BE2C (cell line): ENCODE results near the gene CCDC32.

ENCODE experiments used
- DNase-seq: peaks from one replicate; pipeline ENCODE4 v3.0.0-alpha.2; 2020
- H3K27me3 ChIP-seq: fragments of 250-450 bp; sonication (Bioruptor Pico); 2 replicates; pipeline ENCODE4 v1.5.1; 2020; ENCODE audit warnings: mild to moderate bottlenecking
- H3K36me3 ChIP-seq: fragments of 250-450 bp; sonication (Bioruptor Pico); 2 replicates; pipeline ENCODE4 v1.5.1; 2020; ENCODE audit warnings: mild to moderate bottlenecking
- H3K4me1 ChIP-seq: fragments of 250-450 bp; sonication (Bioruptor Pico); 2 replicates; pipeline ENCODE4 v1.5.1; 2020
- H3K4me3 ChIP-seq: 2 replicates; pipeline ENCODE4 v1.5.1; 2011; ENCODE audit warnings: low read depth, low read length
- H3K9me3 ChIP-seq: fragments of 250-450 bp; sonication (Bioruptor Pico); 2 replicates; pipeline ENCODE4 v1.5.1; 2020
- TF ChIP-seq, protein P1 (sequence below): IDR thresholded peaks from 2 replicates; pipeline ENCODE4 v1.5.1; 2012; ENCODE audit warnings: mild to moderate bottlenecking, low read depth, low read length

The CCDC32 gene

GRCh38 chr15:40534371-40534770 lies 30.5 kb downstream of the CCDC32 start:
- Histone ChIP-seq H3K4me3 (no peak overlapping the region), H3K27me3 (no peaks in the 10 kb centered on the region), H3K36me3 (no peaks in the 10 kb centered on the region), H3K4me1 (peaks cover 10% of the 10 kb centered on the region), H3K9me3 (no peaks in the 10 kb centered on the region)
- TF ChIP-seq, protein P1, sequence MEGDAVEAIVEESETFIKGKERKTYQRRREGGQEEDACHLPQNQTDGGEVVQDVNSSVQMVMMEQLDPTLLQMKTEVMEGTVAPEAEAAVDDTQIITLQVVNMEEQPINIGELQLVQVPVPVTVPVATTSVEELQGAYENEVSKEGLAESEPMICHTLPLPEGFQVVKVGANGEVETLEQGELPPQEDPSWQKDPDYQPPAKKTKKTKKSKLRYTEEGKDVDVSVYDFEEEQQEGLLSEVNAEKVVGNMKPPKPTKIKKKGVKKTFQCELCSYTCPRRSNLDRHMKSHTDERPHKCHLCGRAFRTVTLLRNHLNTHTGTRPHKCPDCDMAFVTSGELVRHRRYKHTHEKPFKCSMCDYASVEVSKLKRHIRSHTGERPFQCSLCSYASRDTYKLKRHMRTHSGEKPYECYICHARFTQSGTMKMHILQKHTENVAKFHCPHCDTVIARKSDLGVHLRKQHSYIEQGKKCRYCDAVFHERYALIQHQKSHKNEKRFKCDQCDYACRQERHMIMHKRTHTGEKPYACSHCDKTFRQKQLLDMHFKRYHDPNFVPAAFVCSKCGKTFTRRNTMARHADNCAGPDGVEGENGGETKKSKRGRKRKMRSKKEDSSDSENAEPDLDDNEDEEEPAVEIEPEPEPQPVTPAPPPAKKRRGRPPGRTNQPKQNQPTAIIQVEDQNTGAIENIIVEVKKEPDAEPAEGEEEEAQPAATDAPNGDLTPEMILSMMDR: no peak
- DNase-seq: no peak

GRCh38 chr15:40533763-40534364 lies 31.0 kb downstream of the CCDC32 start:
- no peak for DNase-seq
- Histone ChIP-seq H3K36me3 (no peaks in the 10 kb centered on the region), H3K4me3 (no peak overlapping the region), H3K27me3 (no peaks in the 10 kb centered on the region), H3K9me3 (no peaks in the 10 kb centered on the region), H3K4me1 (peaks cover 6% of the 10 kb centered on the region)
- TF ChIP-seq, protein P1: no peak

DNA sequence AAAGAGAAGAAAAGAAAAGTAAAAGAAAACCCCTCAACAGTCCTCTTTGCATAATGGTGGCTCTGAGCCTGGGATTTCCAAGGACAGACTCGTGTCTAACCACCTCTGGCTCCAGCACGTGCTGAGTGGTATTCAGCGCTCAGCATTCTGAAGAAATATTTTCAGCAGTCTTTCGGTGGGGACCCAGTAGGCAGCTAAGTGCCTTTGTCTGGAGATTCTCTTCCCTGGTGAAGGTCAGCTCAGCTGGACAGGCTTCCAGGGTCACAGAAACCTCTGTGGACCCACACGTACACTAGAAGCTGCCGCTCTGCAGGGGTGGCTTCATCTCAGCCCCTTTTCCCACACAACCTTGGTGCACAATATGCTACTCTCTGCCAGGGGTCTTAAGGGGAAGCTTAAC lies 36.0 kb downstream of the CCDC32 start:
- TF ChIP-seq, protein P1: no peak
- DNase-seq: no peak

GRCh38 chr15:40525855-40526254 lies 39.0 kb downstream of the CCDC32 start:
- H3K4me3 ChIP-seq: no peak overlapping the region
- TF ChIP-seq, protein P1: no peak
- H3K9me3 ChIP-seq: no peaks in the 10 kb centered on the region
- no peak for DNase-seq
- no peaks in the 10 kb centered on the region for H3K36me3 ChIP-seq
- no peaks in the 10 kb centered on the region for H3K27me3 ChIP-seq
- no peaks in the 10 kb centered on the region for H3K4me1 ChIP-seq

More for the DNA sequence above, 36.0 kb downstream of the CCDC32 start:
- no peak overlapping the region for H3K4me3 ChIP-seq
- no peaks in the 10 kb centered on the region for H3K9me3 ChIP-seq
- no peaks in the 10 kb centered on the region for H3K4me1 ChIP-seq
- H3K27me3 ChIP-seq: no peaks in the 10 kb centered on the region
- H3K36me3 ChIP-seq: no peaks in the 10 kb centered on the region

DNA sequence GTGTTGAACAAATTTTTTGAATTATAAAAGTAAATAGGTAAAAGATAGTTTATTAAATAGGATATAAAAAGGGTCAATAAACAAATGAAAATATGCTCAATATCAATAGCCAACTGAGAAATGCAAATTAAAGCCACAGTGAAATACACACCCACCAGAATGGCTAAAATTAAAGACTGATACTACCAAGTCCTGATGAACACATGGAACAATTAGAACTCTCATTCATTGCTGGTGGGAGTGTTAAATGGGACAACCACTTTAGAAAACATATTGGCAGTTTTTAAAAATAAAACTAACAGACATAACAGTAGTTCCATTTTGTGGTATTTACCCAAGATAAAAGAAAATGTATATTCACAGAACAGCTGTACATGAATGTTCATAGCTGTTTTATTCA lies 41.2 kb downstream of the CCDC32 start:
- DNase-seq: no peak
- H3K4me3 ChIP-seq: no peak overlapping the region
- no peaks in the 10 kb centered on the region for H3K36me3 ChIP-seq
- no peaks in the 10 kb centered on the region for H3K9me3 ChIP-seq
- H3K27me3 ChIP-seq: no peaks in the 10 kb centered on the region
- TF ChIP-seq, protein P1: no peak
- H3K4me1 ChIP-seq: no peaks in the 10 kb centered on the region

DNA sequence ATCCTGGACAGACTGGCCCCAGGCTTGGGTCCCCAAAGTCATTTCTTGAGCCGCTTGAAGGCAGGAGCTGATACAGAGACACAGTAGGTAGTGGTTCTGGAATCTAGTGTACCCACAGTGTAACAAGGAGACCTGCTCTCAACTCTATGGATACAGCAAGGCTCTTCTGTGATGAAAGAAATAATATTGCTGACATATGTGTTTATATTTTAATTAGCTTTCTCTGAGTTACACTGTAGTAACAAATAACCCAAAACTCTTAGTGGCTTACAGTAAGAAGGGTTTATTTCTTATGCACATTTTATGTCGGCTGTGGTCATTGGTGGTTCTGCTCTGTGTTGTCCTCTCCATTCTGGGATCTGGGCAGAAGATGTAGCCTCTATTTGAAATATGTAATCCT lies 48.5 kb downstream of the CCDC32 start:
- H3K36me3 ChIP-seq: no peaks in the 10 kb centered on the region
- no peaks in the 10 kb centered on the region for H3K9me3 ChIP-seq
- TF ChIP-seq, protein P1: no peak
- DNase-seq: no peak
- H3K4me1 ChIP-seq: peaks cover 3% of the 10 kb centered on the region; the same call in 1 of the 2 replicates
- no peak overlapping the region for H3K4me3 ChIP-seq
- no peaks in the 10 kb centered on the region for H3K27me3 ChIP-seq
